Posterior cingulate gyrus (tissue), 11 donors: ENCODE data around the gene STAC2.

ENCODE experiments used
- DNase-seq, 10 donors: peaks; one replicate each; pipeline versions ENCODE4 v3.0.0 to v3.0.0-alpha.2; 2020 to 2021; ENCODE audit warnings: mixed read lengths in 3 of 10
- intact Hi-C: fragments of 100-400 bp; cut with DNase I; formaldehyde crosslinking; loops from one replicate; pipeline ENCODE4 v1.15.1; 2023

The STAC2 gene

DNA sequence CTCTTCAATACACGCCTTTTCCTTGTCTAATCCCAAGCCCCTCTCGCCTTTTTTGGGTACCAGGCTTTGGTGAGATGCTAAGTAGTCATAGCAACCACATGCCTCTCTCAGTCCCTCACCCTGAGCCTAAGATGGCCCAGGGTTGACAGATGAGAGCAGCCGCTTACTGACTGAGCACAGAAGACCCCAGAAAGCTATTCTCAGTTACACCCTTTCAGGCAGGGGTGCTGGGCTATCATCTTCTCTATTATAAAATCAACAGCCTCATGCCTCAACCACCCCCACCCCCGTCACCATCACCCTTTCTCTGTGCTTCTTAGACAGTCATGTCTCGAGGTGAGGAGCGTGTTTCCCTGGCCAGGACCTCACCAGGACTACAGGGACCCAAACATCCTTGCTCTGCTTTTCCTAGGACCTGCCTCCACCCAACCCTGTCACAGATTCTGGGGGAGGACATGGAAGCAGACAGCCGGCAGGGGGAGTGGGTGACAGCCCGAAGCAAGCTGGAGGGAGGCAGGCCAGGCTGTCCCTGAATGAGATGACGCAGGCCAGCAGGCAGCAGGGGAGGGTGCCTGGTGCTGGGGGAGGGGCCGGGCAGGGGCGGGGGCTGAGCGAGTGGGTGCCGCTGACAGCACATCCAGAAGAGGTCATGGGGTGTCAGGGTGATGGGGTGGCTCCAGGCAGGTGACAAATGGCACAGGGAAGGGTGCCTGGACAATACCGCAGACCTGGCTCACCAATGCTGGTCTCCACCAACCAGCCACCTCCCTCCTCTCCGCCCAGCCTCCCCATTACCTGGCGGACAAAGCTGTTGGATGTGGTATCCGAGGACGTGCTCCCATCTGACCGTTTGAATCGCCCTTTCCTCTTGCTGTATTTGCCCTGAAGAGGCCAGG, 31.4 kb downstream of the STAC2 start:
- intact Hi-C loops: no loop called here
- peak; percentile 60 to 97 (median 84) for DNase-seq

- DNase-seq: no peak
- intact Hi-C loops: no loop called here
Measured at GRCh38 chr17:39193346-39193745, 32.4 kb downstream of the STAC2 start.

DNA sequence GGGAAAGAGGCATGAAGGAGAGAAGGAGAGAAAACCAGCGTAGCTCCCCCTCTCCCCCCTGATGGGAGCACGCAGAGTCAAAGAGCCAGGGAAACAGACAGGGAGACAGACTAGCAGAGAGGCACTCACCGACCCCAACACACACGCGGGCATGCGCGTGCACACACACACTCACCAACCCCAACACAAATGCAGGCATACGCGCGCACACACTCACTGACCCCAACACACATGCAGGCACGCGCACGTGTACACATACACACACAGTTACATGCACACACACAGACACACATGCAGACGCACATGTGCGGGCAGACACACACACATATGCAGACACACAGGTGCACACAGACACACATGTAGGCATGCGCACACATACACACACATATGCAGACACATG, 32.8 kb downstream of the STAC2 start:
- intact Hi-C loops: no loop called here
- DNase-seq: no peak

DNA sequence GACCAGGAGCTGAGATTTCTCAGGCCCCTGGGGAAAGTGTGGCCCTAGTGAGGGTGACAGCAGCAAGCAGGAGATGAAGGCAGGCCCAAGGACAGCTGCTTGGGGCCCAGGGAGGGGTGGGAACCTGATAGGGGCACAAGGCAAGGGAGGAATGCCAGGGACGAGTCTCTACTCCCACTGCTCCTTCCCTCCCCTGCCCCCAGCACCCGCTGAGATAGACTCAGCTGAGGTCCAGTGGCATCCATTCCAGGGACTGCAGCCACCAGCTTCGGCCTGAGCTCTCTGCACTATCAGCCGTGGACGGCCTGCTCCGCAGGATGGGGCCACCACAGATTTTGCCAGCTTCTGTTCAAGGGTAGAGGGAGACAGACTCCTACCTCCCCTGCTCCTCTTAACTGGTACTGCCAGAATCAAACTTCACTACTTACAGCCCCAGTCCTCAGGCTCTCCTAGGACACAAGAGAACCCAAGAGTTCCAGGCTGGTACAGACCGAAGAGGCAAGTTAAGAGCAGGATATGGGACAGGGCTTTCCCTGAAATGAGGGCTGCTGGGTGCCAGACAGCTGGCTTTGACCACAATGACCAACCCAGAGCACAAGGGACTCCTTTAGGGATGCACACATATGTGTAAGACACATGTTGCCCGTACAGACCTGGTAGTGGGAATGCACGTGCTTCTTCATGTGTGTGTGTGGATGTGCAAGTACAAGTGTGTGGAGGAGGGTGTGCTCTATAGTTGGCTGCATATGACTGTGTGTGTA, 33.8 kb downstream of the STAC2 start:
- intact Hi-C loops: no loop called here
- peak in 1 of 10 donors; percentile 84 for DNase-seq

DNA sequence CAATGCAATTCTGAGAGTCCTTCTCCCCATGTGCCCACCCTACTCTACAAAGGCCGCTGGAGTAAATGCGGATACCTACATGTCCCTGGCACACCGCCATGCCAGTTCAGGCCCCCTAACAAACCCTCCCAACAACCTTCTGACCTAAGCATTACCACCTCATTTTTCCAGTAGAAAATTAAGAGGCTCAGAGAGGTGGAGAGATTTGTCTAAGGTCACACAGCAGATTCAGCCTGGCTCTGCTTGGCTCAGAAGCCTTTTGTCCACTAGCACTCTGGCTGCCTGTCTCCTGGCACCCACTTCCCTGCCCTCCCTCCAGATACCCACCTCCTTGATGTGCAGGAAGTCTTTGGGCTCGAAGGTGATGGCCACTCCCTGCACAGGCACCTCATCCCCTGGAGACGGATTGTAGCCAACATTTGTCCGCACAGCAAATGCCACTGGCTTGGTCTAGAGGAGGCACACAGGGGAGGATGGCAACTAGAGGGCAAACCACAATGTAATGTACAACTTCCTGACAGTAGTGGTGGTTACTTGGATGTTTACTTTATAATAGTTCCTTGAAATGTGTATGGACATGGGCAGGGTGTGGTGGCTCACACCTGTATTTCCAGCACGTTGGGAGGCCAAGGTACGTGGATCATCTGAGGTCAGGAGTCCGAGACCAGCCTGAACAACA, 38.5 kb downstream of the STAC2 start:
- no peak for DNase-seq
- intact Hi-C loops: no loop called here

- intact Hi-C loops: no loop called here
- peak in 1 of 10 donors; percentile 76 for DNase-seq
Measured at GRCh38 chr17:39186481-39187002, 39.2 kb downstream of the STAC2 start.

DNA sequence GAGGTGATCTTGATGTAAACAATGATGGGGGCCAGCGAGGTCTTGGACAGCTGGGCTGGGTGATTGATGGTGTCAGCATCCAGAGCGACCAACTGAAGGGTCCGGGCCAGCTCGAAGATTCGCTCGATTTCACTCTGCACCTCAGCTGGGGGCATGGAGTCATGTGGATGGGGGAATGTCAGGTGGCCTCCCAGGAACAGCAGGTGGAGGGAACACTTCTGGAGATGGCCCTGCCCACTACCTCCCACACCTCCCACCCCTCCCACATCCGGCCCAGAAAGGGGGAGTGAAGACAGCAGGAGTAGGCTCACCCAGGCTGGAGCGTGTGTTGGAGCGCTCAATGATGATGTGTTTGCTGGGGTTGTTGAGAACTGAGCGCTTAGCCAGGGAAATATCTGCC, 42.0 kb downstream of the STAC2 start:
- intact Hi-C loops: no loop called here
- DNase-seq: no peak

- intact Hi-C loops: no loop called here
Measured at GRCh38 chr17:39183045-39183444, 42.7 kb downstream of the STAC2 start.

DNA sequence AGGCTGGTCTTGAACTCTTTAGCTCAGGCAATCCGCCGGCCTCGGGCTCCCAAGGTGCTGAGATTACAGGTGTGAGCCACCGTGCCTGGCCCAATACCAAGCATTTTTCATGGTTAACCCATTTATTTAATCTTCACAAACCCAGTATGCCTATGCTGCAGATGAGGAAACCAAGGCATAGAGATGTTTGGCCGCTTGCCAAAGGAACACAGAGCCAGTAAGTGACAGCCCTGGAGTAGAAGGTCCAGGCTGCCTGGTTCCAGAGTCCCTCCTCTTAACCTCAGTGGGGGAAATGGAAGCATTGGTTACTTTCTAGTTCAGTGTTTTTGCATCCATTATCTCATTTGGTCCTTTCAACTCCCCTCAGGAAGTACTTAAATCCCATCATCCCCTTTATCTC, 44.4 kb downstream of the STAC2 start:
- DNase-seq: no peak
- intact Hi-C loops: no loop called here

More at GRCh38 chr17:39183045-39183444, 42.7 kb downstream of the STAC2 start:
- DNase-seq: no peak

DNA sequence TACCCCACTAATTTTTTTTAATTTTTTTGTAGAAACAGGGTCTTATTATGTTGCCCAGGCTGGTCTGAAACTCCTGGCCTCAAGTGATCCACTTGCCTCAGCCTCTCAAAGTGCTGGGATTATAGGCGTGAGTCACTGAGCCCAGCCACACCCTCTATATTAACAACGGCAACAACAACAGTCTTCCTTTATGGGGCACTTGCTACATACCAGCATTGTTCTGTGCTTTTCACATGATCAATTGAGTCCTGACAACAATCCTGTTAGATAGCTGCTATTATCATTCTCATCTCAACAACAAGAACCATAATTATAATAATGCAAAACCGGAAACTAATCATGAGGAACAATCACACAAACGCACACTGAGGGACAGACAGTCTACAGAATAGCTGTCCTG, 47.2 kb downstream of the STAC2 start:
- intact Hi-C loops: no loop called here
- DNase-seq: no peak

DNA sequence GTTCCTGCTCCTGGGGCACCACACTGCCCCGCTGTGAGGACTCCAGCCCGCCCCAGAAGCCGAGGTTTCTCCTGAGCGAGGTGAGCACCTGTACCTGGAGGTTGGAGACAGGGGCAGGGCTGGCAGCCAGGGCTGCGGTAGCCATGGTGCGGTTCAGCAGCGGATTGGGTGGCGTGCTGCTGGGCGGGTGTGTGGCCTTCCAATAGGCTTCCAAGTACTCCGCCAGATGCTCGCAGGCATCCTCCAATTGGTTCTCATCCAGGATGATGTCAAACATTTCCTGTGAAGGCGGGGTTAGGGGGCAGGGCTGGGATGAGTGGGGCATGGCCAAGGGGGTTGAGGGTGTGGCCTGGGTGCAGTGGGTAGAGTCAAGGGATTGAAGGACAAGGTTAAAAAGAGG, 48.5 kb downstream of the STAC2 start:
- peak in 2 of 10 donors; percentile 22 to 88 for DNase-seq
- intact Hi-C loops: no loop called here

DNA sequence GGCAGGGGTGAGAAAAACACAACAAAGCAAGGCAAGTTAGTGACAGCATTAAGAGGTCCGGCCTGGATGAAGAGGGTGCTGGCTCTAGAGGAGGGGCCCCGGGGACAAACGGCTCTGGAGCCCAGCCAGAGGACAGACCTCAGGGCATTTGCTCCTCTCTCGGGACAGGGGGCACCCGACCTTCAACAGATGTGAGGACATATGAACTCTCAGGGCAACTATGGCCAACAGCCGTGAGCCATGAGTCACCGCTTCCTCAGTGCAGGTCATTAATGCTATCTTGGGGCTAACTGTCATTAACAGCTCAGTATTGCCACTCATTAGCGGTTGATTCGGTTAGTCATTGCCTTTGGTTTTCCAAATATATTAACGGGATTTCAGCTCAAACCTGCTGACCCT, 50.1 kb downstream of the STAC2 start:
- intact Hi-C loops: no loop called here
- DNase-seq: no peak

GRCh38 chr17:39174920-39175694, 50.6 kb downstream of the STAC2 start:
- intact Hi-C loops: no loop called here
- peak in 8 of 10 donors; percentile 63 to 95 (median 80) for DNase-seq

DNA sequence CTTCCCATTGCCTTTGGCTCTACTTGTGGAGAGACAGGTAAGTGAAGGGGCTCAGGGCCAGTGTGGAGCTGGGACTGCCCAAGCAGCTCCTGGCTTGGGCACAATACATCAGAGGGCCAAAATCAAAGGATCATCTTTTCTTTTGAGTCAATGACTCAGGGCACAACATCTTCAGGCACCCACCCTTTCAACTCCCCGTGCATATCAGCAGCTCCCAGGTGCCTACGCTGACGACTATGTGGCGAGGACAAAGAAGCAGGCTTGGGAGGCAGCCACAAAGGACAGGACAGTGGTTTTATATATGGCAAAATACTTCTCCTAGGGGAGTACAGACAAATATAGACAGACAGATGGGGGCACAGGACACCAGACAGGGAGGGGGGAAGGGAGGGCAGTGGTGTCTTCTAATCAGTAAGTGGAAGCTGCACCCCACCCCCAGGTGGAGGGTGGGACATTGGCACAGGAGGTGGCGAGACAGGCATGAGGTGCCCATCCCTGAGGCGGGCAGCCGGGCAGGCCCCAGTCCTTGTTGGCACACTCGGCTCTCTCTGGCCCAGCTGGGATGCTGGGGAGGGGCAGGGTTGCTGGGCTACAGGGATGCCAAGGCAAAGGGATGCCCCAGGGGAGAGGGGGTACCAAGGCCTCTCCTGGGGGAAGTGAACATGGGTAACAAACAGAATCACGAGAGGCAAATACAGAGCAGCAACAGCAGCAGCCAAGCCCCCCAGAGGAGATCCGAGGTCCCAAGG, 52.0 kb downstream of the STAC2 start:
- no peak for DNase-seq
- intact Hi-C loops: no loop called here

DNA sequence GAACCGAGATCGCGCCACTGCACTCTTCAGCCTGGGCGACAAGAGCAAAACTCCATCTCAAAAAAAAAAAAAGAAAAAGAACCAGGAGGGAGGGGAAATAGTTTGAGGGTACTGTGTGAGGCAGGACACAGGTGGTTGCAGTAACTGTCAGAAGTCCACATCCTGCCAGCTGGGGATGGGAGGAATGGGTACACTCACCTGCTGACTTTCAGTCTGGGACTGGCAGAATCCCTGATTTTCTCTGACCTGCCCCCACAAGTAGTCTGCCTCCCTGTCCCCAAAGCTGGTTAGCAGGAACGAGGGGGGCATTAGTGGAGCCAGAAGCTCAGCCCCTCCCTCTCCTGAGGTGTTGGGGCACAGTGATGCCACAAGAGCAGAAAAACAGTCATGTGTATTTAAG, 52.7 kb downstream of the STAC2 start:
- intact Hi-C loops: no loop called here
- no peak for DNase-seq

- intact Hi-C loops: no loop called here
- DNase-seq: no peak
Measured at GRCh38 chr17:39171933-39172332, 53.8 kb downstream of the STAC2 start.

GRCh38 chr17:39170558-39170957, 55.2 kb downstream of the STAC2 start:
- intact Hi-C loops: no loop called here
- no peak for DNase-seq

- no peak for DNase-seq
- intact Hi-C loops: no loop called here
Measured at GRCh38 chr17:39170109-39170508, 55.6 kb downstream of the STAC2 start.

DNA sequence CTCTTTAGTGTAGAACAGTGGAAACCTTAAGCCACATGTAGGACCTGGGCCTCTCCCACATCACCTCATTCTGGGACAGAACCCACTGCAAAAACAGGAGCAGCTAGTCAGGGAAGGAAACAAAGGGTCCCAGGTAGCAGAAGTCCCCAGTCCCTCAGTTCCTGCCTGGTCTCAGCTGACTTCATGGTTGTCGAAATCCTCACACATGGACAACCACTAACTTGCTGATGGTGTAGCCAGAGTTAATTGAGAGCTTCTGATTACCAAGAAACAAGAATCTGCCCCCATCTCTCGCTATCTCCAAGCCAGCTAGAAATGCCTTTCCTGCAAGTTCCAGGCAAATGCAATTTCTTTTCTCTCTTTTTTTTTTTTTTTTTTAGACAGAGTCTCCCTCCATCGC, 56.2 kb downstream of the STAC2 start:
- intact Hi-C loops: no loop called here
- no peak for DNase-seq
